HL-60 (cell line): ENCODE measurements around the gene IL12B.

ENCODE experiments used
- CTCF ChIP-seq: IDR thresholded peaks from one replicate; pipeline ENCODE4 v1.5.1; 2011; ENCODE audit warnings: low read length, control low read depth, inconsistent platforms; ENCODE audit not compliant: insufficient read depth
- GABPA ChIP-seq: IDR thresholded peaks from 2 replicates; pipeline ENCODE4 v1.6.1; 2012; ENCODE audit warnings: low read depth
- POLR2AphosphoS5 ChIP-seq: IDR thresholded peaks from 2 replicates; pipeline ENCODE4 v1.6.1; 2012; ENCODE audit warnings: low read depth
- REST ChIP-seq: IDR thresholded peaks from 2 replicates; pipeline ENCODE4 v1.6.1; 2012; ENCODE audit warnings: low read depth; ENCODE audit not compliant: insufficient replicate concordance
- SPI1 ChIP-seq: IDR thresholded peaks from 2 replicates; pipeline ENCODE4 v1.6.1; 2012; ENCODE audit warnings: low read depth, mild to moderate bottlenecking, borderline replicate concordance

- no peak for TF ChIP-seq POLR2AphosphoS5
- no peak for TF ChIP-seq CTCF
- TF ChIP-seq GABPA, result no peak
- no peak for TF ChIP-seq REST
- no peak for TF ChIP-seq SPI1
Measured at GRCh38 chr5:159313197-159313596, 17.1 kb downstream of the IL12B start.
